ENCODE results near the gene UNC45A.
"Not testable (repeated sequence)": the region's sequence is repeated elsewhere in the genome, so short reads cannot be mapped to it uniquely, and the experiment has no call there.

UNC45A gene, protein sequence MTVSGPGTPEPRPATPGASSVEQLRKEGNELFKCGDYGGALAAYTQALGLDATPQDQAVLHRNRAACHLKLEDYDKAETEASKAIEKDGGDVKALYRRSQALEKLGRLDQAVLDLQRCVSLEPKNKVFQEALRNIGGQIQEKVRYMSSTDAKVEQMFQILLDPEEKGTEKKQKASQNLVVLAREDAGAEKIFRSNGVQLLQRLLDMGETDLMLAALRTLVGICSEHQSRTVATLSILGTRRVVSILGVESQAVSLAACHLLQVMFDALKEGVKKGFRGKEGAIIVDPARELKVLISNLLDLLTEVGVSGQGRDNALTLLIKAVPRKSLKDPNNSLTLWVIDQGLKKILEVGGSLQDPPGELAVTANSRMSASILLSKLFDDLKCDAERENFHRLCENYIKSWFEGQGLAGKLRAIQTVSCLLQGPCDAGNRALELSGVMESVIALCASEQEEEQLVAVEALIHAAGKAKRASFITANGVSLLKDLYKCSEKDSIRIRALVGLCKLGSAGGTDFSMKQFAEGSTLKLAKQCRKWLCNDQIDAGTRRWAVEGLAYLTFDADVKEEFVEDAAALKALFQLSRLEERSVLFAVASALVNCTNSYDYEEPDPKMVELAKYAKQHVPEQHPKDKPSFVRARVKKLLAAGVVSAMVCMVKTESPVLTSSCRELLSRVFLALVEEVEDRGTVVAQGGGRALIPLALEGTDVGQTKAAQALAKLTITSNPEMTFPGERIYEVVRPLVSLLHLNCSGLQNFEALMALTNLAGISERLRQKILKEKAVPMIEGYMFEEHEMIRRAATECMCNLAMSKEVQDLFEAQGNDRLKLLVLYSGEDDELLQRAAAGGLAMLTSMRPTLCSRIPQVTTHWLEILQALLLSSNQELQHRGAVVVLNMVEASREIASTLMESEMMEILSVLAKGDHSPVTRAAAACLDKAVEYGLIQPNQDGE

DNA sequence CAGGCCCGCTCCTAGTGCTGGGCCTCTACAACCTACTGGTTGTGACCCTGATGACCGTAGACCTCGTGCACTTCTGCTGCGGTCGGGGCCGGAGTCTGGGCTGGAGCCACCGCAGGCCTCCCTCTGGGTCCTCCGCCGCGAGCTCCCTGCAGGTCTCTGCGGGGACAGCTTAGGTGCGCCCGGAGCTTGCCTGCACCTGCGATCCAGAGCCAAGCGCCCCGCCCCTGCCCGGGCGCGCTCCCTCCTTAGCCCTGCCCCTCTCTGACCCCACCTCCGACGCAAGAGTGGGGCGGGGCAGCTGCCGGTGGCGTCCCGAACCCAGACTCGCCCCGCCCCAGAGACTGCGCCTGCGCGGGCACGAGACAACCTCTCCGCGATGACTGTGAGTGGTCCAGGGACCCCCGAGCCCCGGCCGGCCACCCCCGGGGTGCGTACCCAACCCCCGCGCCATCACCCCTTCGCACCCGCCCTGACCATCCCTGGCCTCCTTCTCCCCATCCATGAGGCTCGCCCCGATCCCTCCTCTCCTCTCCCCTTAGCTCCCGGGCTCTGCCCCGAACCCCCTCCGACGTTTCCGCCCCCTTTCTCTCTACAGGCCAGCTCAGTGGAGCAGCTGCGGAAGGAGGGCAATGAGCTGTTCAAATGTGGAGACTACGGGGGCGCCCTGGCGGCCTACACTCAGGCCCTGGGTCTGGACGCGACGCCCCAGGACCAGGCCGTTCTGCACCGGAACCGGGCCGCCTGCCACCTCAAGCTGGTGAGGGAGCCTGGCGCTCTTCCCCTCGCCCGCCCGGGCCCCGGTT is at the start of gene UNC45A:
TSS of gene UNC45A (plus strand) at position 337 of the 803 bp plus-strand sequence. CDS start at position 377, 40 bp downstream.
- peak; percentile 52 for DNase-seq (ENCODE audit: low read depth, low spot score)

DNA sequence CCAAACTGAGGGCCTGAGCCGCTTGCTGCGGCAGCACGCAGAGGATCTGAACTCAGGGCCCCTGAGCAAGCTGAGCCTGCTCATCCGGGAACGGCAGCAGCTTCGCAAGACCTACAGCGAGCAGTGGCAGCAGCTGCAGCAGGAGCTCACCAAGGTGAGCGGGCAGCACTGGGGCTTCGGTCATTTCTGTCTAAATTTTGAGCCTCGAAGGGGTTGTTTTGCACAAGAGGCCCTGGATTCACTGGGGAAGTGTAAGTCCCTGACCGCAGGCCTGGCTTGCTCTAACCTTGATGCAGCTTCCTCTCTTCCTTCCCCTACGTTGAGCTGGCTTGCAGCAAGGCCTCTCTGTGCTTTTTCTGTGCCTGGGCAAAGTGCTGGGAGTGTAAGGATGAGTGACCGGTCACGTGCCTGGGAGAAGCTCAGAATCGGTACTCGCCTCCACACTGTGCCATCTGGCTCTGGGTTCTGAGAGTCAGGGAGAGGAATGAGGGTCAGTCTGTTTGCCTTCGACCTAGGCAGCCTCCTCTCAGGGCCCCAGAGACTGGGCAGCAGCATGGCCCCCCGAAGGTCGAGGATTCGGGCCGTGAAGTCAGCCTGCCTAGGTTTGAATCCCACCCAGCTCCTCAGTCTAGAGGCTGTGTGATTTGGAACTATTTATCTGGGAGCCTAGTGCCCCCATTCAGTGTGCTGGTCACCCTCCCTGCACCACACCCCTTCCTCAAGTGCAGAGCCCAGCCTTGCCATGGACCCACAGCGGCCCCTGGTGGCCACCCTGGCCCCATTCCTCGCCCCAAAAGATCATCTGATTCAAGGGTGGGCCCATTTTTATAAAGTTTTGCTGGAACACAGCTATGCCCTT is 49.4 kb upstream of the UNC45A start:
- DNase-seq (ENCODE audit: low read depth, low spot score): no peak

DNA sequence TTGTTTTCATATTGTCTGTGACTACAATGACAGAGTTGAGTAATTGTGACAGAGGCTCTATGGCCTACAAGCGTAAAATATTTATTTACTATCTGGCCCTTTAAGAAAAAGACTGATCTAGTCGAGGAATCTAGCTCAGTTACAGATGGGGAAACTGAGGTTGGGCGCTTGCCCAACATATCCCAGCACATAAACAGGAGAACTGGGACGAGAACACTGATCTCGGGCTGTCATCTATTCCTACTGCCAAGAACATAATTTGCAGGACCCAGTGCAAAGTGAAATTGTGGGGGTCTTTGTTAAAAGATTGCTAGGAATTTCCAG is 48.8 kb upstream of the UNC45A start:
- no peak for DNase-seq (ENCODE audit: low read depth, low spot score)

DNA sequence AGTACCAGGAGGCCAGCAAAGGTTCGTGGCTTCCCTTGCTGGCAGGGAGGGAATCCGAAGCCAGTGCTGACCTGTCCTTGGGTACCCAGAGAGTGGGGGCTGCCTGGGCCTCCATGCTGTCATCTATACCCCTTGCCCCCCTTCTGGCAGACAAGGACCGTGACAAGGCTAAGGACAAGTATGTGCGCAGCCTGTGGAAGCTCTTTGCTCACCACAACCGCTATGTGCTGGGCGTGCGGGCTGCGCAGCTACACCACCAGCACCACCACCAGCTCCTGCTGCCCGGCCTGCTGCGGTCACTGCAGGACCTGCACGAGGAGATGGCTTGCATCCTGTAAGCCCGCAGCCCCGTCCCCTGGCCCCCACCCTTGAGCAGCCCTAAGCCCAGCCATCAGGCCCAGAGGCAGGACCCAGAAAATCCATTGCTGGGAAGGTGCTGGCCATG is 48.0 kb upstream of the UNC45A start:
- DNase-seq (ENCODE audit: low read depth, low spot score): no peak

DNA sequence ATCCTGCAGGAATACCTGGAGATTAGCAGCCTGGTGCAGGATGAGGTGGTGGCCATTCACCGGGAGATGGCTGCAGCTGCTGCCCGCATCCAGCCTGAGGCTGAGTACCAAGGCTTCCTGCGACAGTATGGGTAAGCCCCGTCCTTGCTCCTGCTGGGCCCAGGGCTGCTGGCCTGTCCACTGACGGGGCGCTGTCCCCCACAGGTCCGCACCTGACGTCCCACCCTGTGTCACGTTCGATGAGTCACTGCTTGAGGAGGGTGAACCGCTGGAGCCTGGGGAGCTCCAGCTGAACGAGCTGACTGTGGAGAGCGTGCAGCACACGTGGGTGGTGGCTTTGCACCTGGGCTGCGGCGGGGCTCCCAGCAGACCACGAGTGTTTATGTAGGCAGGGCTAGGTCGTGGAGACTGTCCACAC is 45.8 kb upstream of the UNC45A start:
- no peak for DNase-seq (ENCODE audit: low read depth, low spot score)

DNA sequence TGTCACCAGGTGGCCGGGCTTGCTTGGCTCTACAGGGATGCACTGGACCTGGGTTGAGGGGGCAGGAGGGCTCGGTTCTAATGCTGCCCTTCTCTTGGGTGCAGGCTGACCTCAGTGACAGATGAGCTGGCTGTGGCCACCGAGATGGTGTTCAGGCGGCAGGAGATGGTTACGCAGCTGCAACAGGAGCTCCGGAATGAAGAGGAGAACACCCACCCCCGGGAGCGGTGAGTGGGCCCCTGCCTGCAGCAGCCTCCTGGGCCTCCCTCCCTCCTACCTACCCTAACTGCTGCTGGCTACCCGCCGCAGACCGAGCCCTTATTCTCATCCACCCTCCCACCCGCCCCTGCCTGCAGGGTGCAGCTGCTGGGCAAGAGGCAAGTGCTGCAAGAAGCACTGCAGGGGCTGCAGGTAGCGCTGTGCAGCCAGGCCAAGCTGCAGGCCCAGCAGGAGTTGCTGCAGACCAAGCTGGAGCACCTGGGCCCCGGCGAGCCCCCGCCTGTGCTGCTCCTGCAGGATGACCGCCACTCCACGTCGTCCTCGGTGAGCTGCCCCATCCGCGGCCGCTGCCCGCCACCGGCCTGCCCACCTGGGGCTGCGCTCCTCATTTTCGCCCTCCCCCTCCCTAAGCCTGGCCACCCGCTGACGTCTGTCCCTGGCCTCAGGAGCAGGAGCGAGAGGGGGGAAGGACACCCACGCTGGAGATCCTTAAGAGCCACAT is 45.2 kb upstream of the UNC45A start:
- no peak for DNase-seq (ENCODE audit: low read depth, low spot score)

DNA sequence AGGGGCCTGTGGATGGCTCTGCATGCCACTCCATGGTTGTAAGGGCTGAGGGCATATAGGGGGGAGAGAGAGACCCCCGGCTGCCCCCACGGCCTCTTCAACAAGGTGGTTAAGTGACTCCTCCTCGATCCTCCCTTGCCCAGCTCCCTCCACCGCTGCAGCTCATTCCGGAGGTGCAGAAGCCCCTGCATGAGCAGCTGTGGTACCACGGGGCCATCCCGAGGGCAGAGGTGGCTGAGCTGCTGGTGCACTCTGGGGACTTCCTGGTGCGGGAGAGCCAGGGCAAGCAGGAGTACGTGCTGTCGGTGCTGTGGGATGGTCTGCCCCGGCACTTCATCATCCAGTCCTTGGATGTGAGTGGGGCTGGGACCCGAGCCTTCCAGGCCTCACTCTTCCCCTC is 44.2 kb upstream of the UNC45A start:
- DNase-seq (ENCODE audit: low read depth, low spot score): no peak

DNA sequence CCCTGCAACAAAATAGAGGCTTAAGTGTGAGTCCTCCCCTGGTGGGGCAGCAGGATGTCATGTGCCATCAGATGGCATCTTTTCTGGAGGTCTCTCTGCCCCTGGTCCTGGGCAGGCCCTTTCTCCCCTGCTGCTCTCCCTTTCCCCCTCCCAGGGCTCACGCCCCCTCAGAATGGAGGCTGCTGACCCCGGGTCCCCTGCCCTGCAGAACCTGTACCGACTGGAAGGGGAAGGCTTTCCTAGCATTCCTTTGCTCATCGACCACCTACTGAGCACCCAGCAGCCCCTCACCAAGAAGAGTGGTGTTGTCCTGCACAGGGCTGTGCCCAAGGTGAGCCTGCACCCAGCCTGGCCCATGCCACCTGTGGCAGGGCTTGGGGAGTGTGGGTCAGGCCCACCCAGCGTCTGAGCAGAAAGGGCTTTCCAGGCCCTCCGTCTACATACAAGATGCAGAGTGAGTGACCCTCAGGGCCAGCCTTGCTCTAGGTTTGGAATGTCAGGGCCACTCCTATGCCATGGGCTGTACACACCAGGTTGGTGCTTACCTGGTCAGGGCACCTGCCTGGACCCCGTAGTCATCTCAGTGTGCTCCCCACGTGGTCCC is 43.6 kb upstream of the UNC45A start:
- DNase-seq (ENCODE audit: low read depth, low spot score): no peak

DNA sequence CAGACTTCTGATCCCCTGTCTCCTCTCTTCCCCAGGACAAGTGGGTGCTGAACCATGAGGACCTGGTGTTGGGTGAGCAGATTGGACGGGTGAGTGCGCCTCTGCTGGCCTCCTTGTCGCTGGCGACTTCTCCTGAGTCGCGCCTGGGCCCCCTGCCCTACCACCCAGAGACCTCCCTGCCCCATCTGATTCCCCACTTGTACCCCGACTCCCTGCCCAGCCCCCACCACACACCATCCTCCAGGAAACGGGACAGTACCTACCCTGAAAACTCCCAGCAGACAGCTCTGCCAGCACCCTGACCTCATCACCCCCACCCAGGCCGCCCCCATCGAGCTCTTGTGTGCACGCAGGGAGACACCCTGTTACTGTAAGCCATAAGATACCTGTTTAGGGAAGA is 43.1 kb upstream of the UNC45A start:
- DNase-seq (ENCODE audit: low read depth, low spot score): no peak

DNA sequence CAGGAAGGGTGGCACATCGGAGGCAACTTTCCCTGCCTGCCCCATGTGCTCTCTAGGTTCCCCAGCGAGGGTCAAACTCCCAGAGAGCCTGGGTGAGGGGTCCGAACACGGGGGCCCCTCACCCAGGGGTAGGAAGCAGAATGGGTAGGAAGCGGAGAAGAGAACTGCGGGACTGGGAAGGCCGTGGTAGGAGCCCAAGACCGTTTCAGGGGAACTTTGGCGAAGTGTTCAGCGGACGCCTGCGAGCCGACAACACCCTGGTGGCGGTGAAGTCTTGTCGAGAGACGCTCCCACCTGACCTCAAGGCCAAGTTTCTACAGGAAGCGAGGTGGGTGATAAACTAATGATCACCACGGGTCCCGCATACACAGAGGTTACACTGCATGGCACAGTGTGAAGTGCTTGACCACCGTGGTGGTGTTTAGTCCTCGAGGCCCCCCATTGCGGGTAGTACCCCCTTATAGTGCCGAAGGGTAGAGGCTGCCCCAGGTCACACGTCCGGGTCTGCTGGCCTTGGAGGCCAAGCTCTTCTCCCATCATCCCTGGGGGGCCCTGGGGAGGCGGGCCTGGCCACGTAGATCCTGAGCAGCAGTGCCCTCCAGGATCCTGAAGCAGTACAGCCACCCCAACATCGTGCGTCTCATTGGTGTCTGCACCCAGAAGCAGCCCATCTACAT is 42.4 kb upstream of the UNC45A start:
- no peak for DNase-seq (ENCODE audit: low read depth, low spot score)

DNA sequence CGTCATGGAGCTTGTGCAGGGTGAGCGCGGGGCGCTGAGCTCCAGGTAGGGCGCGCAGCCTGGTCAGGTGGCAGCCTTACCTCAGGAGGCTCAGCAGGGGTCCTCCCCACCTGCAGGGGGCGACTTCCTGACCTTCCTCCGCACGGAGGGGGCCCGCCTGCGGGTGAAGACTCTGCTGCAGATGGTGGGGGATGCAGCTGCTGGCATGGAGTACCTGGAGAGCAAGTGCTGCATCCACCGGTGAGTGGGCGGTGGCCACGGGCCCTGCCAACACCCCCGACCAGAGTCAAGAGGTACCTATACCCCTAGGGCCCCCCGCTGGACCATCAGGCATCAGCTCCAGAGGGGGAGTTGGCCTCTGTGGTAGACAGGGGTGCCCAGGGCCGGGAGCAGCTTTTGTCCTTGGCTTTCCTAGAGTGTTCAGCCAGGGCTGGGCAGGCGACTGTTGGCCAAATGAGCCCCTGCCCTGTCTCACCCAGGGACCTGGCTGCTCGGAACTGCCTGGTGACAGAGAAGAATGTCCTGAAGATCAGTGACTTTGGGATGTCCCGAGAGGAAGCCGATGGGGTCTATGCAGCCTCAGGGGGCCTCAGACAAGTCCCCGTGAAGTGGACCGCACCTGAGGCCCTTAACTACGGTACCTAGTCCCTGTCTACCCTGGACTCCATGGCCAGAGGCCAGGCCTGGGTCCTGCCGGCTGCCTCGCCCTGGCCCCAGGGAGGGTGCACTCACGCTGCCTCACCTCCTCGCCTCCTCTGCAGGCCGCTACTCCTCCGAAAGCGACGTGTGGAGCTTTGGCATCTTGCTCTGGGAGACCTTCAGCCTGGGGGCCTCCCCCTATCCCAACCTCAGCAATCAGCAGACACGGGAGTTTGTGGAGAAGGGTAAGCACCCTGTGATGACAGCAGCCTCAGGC is 41.7 kb upstream of the UNC45A start:
- DNase-seq (ENCODE audit: low read depth, low spot score): no peak

DNA sequence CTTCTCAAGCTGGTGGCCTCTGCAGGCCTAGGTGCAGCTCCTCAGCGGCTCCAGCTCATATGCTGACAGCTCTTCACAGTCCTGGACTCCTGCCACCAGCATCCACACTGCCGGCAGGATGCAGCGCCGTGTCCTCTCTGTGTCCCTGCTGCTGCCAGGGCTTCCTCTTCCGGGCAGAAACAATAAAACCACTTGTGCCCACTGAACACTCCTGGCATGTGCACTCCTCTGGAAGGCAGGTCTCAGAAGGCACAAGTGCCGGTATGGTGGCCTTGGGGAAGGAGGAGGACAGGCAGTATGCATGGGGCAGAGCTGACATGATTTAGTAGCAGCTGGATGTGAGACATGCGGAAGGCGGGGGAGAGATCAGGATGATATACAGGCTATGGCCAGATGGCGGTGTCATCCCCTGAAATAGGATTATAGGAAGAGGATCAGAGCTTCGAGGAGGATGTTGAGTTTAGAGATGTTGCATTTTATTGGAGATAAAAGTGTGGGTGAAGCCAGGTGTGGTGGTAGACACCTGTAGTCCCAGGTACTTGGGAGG is 39.4 kb upstream of the UNC45A start:
- DNase-seq (ENCODE audit: low read depth, low spot score): no peak

DNA sequence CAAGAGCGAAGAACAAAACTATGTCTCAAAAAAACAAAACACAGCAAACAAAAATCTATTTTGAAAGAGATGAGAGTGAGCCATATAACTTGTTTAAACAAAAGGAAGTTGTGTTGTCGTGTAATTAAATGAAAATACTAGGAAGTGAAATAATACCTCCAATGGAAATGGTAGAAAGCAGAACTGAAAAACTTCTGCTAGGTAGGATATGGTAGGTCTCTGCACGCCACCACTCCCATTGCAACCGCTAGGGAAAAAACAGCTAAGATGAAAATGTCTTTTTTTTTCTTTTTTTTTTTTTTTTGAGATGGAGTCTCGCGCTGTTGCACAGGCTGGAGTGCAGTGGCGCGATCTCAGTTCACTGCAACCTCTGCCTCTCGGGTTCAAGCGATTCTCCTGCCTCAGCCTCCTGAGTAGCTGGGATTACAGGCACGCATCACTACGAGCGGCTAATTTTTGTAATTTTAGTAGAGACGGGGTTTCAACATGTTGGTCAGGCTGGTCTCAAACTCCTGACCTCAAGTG is 37.9 kb upstream of the UNC45A start:
- DNase-seq (ENCODE audit: low read depth, low spot score): not testable (repeated sequence)

DNA sequence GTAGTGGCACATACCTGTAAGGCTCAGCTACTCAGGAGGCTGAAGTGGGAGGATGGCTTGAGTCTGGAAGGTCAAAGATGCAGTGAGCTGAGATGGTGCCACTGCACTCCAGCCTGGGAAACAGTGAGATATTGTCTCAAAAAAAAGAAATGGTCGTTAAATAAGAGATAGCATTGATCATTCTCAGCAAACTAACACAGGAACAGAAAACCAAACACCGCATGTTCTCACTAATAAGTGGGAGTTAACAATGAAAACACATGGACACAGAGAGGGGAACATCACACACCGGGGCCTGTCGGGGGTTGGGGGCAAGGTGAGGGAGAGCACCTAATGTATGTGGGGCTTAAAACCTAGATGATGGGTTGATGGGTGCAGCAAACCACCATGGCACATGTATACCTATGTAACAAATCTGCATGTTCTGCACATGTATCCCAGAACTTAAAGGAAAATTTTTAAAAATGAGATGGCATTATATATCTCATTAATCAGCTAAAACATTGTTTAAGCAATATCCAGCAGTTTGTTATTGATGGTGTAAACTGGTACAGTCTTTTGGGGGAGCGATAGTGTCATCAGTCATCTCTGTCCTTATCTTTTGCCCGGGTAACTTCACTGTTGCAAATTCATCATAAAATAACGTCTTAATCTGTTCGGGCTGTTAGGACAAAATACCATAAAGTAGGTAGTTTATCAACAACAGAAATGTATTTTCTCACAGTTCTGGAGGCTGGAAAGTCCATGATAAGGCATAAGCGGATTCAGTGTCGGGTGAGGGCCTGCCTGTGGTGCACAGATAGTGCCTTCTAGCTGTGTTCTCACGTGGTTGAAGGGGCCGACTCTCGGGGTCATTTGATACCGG is 33.7 kb upstream of the UNC45A start:
- no peak for DNase-seq (ENCODE audit: low read depth, low spot score)

DNA sequence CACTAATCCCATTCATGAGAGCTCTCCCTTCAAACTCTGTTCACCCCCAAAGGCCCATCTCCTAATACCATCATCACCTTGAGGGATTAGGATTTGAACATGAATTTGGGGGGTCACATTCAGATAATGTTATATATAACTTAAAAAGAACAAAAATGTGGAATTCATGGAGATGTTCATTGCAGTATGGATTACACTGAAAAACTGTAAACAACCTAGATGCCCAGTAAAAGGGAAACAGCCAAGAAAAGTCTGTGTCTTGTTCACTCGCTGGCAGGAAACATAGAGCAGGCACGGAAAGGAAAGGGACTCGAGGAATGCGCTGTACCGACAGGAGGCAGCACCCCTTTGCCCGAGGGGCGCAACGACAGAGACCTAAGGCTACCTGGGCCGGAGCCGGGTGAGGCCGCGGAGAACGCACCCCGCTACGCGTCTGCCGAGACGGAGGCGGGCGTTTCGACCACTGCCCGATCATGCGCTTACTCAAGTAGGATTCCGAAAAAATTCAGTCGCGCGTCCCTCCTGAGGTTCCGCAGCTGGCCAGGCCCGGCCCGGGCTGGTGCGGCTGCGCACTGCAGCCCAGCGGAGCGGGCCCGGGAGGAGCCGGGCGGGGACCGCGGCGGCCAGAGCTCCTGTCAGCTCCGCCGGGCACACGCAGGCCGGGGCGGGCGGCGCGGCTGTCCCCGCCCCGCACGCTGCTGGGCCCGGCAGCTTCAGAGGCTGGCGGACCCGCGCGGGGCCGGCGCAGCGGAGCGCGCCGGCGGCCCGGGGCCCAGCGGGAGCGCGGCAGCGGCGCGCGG is 32.8 kb upstream of the UNC45A start:
- DNase-seq (ENCODE audit: low read depth, low spot score): peak; percentile 35
